H9 (cell line): Measurements from ENCODE around the gene ARHGAP24. TPM values are rescaled to one million over a fixed set of nuclear protein-coding genes. Genes with fewer than 3 reads are reported as not detected.

Experiments
- DNase-seq: peaks from one replicate; pipeline ENCODE4 v3.0.0-alpha.2; 2017
- H2AFZ ChIP-seq: one replicate; pipeline ENCODE4 v1.6.1; 2013; ENCODE audit warnings: mild to moderate bottlenecking, low read length, control low read depth, moderate library complexity
- H2AK5ac ChIP-seq: 2 replicates; pipeline ENCODE4 v1.6.1; 2013; ENCODE audit warnings: low read length, control low read depth, mixed read lengths; ENCODE audit not compliant: insufficient read length
- H2BK120ac ChIP-seq: one replicate; pipeline ENCODE4 v1.6.1; 2013; ENCODE audit warnings: low read depth, mild to moderate bottlenecking, low read length, control low read depth, inconsistent platforms; ENCODE audit not compliant: poor library complexity, severe bottlenecking
- H2BK12ac ChIP-seq: 2 replicates; pipeline ENCODE4 v1.6.1; 2013; ENCODE audit warnings: low read length, control low read depth, mixed read lengths, low read depth; ENCODE audit not compliant: insufficient read length
- H2BK15ac ChIP-seq: 2 replicates; pipeline ENCODE4 v1.6.1; 2013; ENCODE audit warnings: low read depth, low read length, control low read depth
- H2BK20ac ChIP-seq: one replicate; pipeline ENCODE4 v1.6.1; 2013; ENCODE audit warnings: low read depth, mild to moderate bottlenecking, low read length, control low read depth, inconsistent platforms; ENCODE audit not compliant: poor library complexity, severe bottlenecking
- H2BK5ac ChIP-seq: 2 replicates; pipeline ENCODE4 v1.6.1; 2013; ENCODE audit warnings: low read length, control low read depth, mixed read lengths; ENCODE audit not compliant: insufficient read length
- H3K14ac ChIP-seq: 2 replicates; pipeline ENCODE4 v1.6.1; 2013; ENCODE audit warnings: low read length, control low read depth; ENCODE audit not compliant: insufficient read depth
- H3K18ac ChIP-seq: 2 replicates; pipeline ENCODE4 v1.6.1; 2013; ENCODE audit warnings: low read depth, mild to moderate bottlenecking, mixed read lengths, low read length, control low read depth; ENCODE audit not compliant: insufficient read length
- H3K23ac ChIP-seq: 2 replicates; pipeline ENCODE4 v1.6.1; 2013; ENCODE audit warnings: low read length, control low read depth, mixed read lengths, low read depth; ENCODE audit not compliant: insufficient read length
- H3K23me2 ChIP-seq: 2 replicates; pipeline ENCODE4 v1.6.1; 2013; ENCODE audit warnings: low read depth, mild to moderate bottlenecking, mixed read lengths, low read length, control low read depth; ENCODE audit not compliant: insufficient read length, poor library complexity, severe bottlenecking
- H3K27ac ChIP-seq: 2 replicates; pipeline ENCODE4 v1.5.1; 2013; ENCODE audit warnings: low read length, control low read depth, mixed read lengths, low read depth; ENCODE audit not compliant: insufficient read length
- H3K27me3 ChIP-seq: 2 replicates; pipeline ENCODE4 v1.6.1; 2013; ENCODE audit warnings: low read length, control low read depth, inconsistent platforms; ENCODE audit not compliant: insufficient read depth
- H3K4ac ChIP-seq: 2 replicates; pipeline ENCODE4 v1.6.1; 2013; ENCODE audit warnings: low read depth, mild to moderate bottlenecking, control low read depth, inconsistent platforms, low read length, moderate library complexity
- H3K4me1 ChIP-seq: 2 replicates; pipeline ENCODE4 v1.6.1; 2013; ENCODE audit warnings: low read length, control low read depth, inconsistent platforms; ENCODE audit not compliant: insufficient read depth
- H3K4me2 ChIP-seq: 2 replicates; pipeline ENCODE4 v1.6.1; 2013; ENCODE audit warnings: low read length, control low read depth, mixed read lengths; ENCODE audit not compliant: insufficient read length, insufficient read depth
- H3K56ac ChIP-seq: 2 replicates; pipeline ENCODE4 v1.6.1; 2013; ENCODE audit warnings: low read depth, mild to moderate bottlenecking, mixed read lengths, low read length, control low read depth; ENCODE audit not compliant: insufficient read length
- H3K79me1 ChIP-seq: 2 replicates; pipeline ENCODE4 v1.6.1; 2013; ENCODE audit warnings: low read depth, mild to moderate bottlenecking, moderate library complexity, low read length, control low read depth, inconsistent platforms; ENCODE audit not compliant: insufficient read depth, poor library complexity, severe bottlenecking
- H3K79me2 ChIP-seq: 2 replicates; pipeline ENCODE4 v1.6.1; 2013; ENCODE audit warnings: low read length, control low read depth, inconsistent platforms; ENCODE audit not compliant: insufficient read depth
- H3K9ac ChIP-seq: 2 replicates; pipeline ENCODE4 v1.6.1; 2013; ENCODE audit warnings: low read length, control low read depth, mixed read lengths; ENCODE audit not compliant: insufficient read length; ENCODE audit errors: extremely low read depth
- H3K9me3 ChIP-seq: one replicate; pipeline ENCODE4 v1.6.1; 2013; ENCODE audit warnings: low read depth, low read length, inconsistent platforms; ENCODE audit not compliant: control insufficient read depth
- H3T11ph ChIP-seq: one replicate; pipeline ENCODE4 v1.6.1; 2013; ENCODE audit warnings: mild to moderate bottlenecking, low read length, control low read depth, inconsistent platforms
- H4K20me1 ChIP-seq: one replicate; pipeline ENCODE4 v1.6.1; 2013; ENCODE audit not compliant: control insufficient read depth, insufficient read length, insufficient read depth
- H4K5ac ChIP-seq: 2 replicates; pipeline ENCODE4 v1.6.1; 2013; ENCODE audit warnings: low read depth, mild to moderate bottlenecking, mixed read lengths, low read length, control low read depth; ENCODE audit not compliant: insufficient read length
- H4K8ac ChIP-seq: replicated peaks from 2 replicates; pipeline ENCODE4 v1.6.1; 2013; ENCODE audit warnings: low read length, control low read depth, mixed read lengths, low read depth; ENCODE audit not compliant: insufficient read length
- H4K91ac ChIP-seq: 2 replicates; pipeline ENCODE4 v1.6.1; 2013; ENCODE audit warnings: low read depth, mild to moderate bottlenecking, moderate library complexity, mixed read lengths, low read length, control low read depth; ENCODE audit not compliant: insufficient read length
- H3K27ac Mint-ChIP-seq, 3 experiments: 2 replicates in 2 of 3; 3 replicates in 1 of 3; pipeline ENCODE4 v1.8.0; 2020 to 2021; ENCODE audit warnings: mixed read lengths in 3 of 3, mild to moderate bottlenecking in 1 of 3, moderate library complexity in 1 of 3
- H3K27me3 Mint-ChIP-seq: 2 replicates; pipeline ENCODE4 v1.8.0; 2021; ENCODE audit warnings: low read depth, mild to moderate bottlenecking, moderate library complexity, mixed read lengths
- H3K36me3 Mint-ChIP-seq, 3 experiments: 2 replicates in 2 of 3; 3 replicates in 1 of 3; pipeline ENCODE4 v1.8.0; 2020 to 2021; ENCODE audit warnings: low read depth in 3 of 3, mixed read lengths in 3 of 3; ENCODE audit not compliant: insufficient read depth in 1 of 3
- H3K4me1 Mint-ChIP-seq, 2 experiments: 2 replicates each; pipeline ENCODE4 v1.8.0; 2020; ENCODE audit warnings: mixed read lengths in 2 of 2
- H3K4me3 Mint-ChIP-seq, 2 experiments: 2 replicates in 1 of 2; 3 replicates in 1 of 2; pipeline ENCODE4 v1.8.0; 2020 to 2021; ENCODE audit warnings: mild to moderate bottlenecking in 2 of 2, mixed read lengths in 2 of 2, moderate library complexity in 1 of 2
- H3K9me3 Mint-ChIP-seq, 2 experiments: 2 replicates in 1 of 2; 3 replicates in 1 of 2; pipeline ENCODE4 v1.8.0; 2020; ENCODE audit warnings: mild to moderate bottlenecking in 2 of 2, mixed read lengths in 2 of 2, moderate library complexity in 1 of 2
- WGBS: extraction: QIAGEN DNeasy Blood & Tissue Kit; methylation state at CpG from one replicate; pipeline ENCODE4 v1.1.7; 2013; ENCODE audit warnings: missing lambda C conversion rate, low lambda C conversion rate, mixed read lengths; ENCODE audit not compliant: insufficient read length; ENCODE audit errors: extremely low coverage; 5-methylcytosine and 5-hydroxymethylcytosine counted together
- total RNA-seq: library from RNA; stranded (reverse); gene quantifications from 2 replicates; pipeline ENCODE4 v1.2.1, GENCODE V29; 2021
- TF ChIP-seq, protein P1 (sequence below): fragments of 200-600 bp; sonication (generic); conservative IDR thresholded peaks from 3 replicates; pipeline ENCODE4 v1.8.0; 2021; ENCODE audit warnings: antibody characterized with exemption, mild to moderate bottlenecking

ARHGAP24 gene
- total RNA-seq, 1 experiment from 2014 or later: 0.37 TPM

DNA sequence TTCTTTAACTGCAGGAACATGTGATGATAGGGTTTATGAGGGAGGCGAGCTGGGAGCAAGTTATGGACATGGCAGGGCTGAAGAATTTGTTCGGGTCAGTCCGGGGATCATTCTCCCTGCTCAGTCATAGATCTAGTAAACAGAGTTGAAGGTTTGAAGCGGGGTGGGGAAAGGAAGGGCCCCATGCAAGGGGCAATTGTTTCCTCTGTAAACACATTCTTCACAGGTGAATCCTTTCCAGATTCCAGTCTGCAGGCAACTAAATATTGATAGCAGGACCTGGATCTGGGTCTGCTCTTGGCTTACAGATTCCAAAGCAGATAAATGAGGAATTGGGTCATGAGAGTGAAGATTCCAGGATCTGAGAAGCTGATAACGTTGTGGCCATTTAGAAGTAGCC, 44.3 kb upstream of the ARHGAP24 start:
- Mint-ChIP-seq H3K4me3 (no peak overlapping the region), H3K27me3 (no peaks in the 10 kb centered on the region)

More for the DNA sequence above, 44.3 kb upstream of the ARHGAP24 start:
- WGBS: no CpG with 5 or more reads among the region's 5 CpGs
- no peak overlapping the region for H4K8ac ChIP-seq
- no peaks in the 10 kb centered on the region for H3K9me3 ChIP-seq
- no peak overlapping the region for H4K5ac ChIP-seq
- H3K56ac ChIP-seq: no peak overlapping the region
- no peak overlapping the region for H3K4ac ChIP-seq
- no peak overlapping the region for H2AK5ac ChIP-seq
- no peak overlapping the region for H2BK20ac ChIP-seq
- no peak overlapping the region for H3K4me2 ChIP-seq
- no peaks in the 10 kb centered on the region for H3K23me2 ChIP-seq
- H3K27ac Mint-ChIP-seq: peak overlapping the region in 2 of 3 experiments; percentile 19 to 40; a peak in 2 of 7 replicates
- H2BK5ac ChIP-seq: no peak overlapping the region
- no peak overlapping the region for H3K14ac ChIP-seq
- no peaks in the 10 kb centered on the region for H3K79me1 ChIP-seq
- H2BK12ac ChIP-seq: no peak overlapping the region
- no peak overlapping the region for H4K91ac ChIP-seq
- no peak for DNase-seq
- H3K36me3 Mint-ChIP-seq: no peaks in the 10 kb centered on the region; a peak in 2 of 7 replicates
- no peaks in the 10 kb centered on the region; a peak in 1 of 5 replicates for H3K9me3 Mint-ChIP-seq
- H3K18ac ChIP-seq: no peak overlapping the region
- no peak overlapping the region for H2AFZ ChIP-seq
- H2BK120ac ChIP-seq: no peak overlapping the region
- no peak overlapping the region for H3K23ac ChIP-seq
- H3T11ph ChIP-seq: no peak overlapping the region
- H3K79me2 ChIP-seq: no peaks in the 10 kb centered on the region
- H3K9ac ChIP-seq: no peak overlapping the region
- no peak overlapping the region for H2BK15ac ChIP-seq
- H3K27ac ChIP-seq: no peak overlapping the region
- no peaks in the 10 kb centered on the region; the same call in 1 of the 2 replicates for H3K4me1 ChIP-seq
- H3K4me1 Mint-ChIP-seq: peaks cover 10 to 17% of the 10 kb centered on the region in 2 experiments
- no peaks in the 10 kb centered on the region for H3K27me3 ChIP-seq
- TF ChIP-seq, protein P1, sequence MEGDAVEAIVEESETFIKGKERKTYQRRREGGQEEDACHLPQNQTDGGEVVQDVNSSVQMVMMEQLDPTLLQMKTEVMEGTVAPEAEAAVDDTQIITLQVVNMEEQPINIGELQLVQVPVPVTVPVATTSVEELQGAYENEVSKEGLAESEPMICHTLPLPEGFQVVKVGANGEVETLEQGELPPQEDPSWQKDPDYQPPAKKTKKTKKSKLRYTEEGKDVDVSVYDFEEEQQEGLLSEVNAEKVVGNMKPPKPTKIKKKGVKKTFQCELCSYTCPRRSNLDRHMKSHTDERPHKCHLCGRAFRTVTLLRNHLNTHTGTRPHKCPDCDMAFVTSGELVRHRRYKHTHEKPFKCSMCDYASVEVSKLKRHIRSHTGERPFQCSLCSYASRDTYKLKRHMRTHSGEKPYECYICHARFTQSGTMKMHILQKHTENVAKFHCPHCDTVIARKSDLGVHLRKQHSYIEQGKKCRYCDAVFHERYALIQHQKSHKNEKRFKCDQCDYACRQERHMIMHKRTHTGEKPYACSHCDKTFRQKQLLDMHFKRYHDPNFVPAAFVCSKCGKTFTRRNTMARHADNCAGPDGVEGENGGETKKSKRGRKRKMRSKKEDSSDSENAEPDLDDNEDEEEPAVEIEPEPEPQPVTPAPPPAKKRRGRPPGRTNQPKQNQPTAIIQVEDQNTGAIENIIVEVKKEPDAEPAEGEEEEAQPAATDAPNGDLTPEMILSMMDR: no peak
- no peaks in the 10 kb centered on the region for H4K20me1 ChIP-seq
